Measurements from ENCODE around the gene NUMB.

The NUMB gene

DNA sequence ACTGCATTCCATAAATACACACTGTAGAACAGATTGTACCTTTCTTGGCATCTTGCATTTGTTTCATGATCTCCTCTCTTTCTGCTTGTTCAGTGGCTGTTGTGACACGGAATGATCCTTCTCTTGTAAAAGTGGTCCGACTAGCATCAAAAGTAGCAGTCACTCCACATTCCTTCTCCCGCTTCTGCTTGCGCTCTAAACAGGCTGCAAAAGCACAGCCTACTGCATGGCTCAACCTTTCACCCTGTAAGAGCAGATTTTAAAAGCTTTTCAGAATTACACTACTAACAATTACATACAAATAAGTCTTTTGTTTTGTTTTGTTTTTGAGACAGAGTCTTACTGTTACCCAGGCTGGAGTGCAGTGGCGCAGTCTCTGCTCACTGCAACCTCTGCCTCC lies 171.3 kb downstream of the NUMB start:
- no peaks in the 10 kb centered on the region for H3K9me3 ChIP-seq (ENCODE audit: control insufficient read depth, low read length)
- no peaks in the 10 kb centered on the region for H3K27me3 ChIP-seq (replicated peaks; ENCODE audit: control insufficient read depth, insufficient read depth, low read length, poor library complexity, severe bottlenecking)
- DNase-seq = no peak
- no peak overlapping the region for H3K27ac ChIP-seq (ENCODE audit: insufficient read depth, low read length, poor library complexity, severe bottlenecking)
- H3K4me1 ChIP-seq (ENCODE audit: control insufficient read depth, insufficient read depth, low read length, poor library complexity, severe bottlenecking) = no peaks in the 10 kb centered on the region
- H3K36me3 ChIP-seq (ENCODE audit: control insufficient read depth, insufficient read depth, low read length) = peaks cover 42% of the 10 kb centered on the region
- no peak overlapping the region for H3K4me3 ChIP-seq (ENCODE audit: insufficient read depth, low read depth, low read length, poor library complexity, severe bottlenecking)

DNA sequence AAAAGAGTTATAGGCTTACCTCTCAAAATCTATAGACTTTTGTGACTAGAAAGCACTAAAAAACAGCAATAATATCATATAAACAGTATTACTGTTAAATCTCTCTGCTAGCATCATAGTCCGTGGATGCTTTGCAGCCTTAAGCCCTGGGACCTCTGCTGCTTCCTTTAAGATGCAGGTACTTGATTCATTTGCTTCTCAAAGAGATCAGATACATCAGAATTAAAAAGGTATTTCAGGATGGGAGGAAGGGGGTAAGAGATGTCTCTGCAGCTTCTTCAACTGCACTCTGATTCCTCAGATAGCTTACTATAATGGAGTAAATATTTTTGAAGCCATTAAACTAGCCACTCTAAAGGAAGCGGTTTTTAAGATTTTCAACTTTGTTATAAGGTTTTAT lies 171.7 kb downstream of the NUMB start:
- H3K27me3 ChIP-seq (replicated peaks; ENCODE audit: control insufficient read depth, insufficient read depth, low read length, poor library complexity, severe bottlenecking) = no peaks in the 10 kb centered on the region
- peaks cover 44% of the 10 kb centered on the region for H3K36me3 ChIP-seq (ENCODE audit: control insufficient read depth, insufficient read depth, low read length)

DNA sequence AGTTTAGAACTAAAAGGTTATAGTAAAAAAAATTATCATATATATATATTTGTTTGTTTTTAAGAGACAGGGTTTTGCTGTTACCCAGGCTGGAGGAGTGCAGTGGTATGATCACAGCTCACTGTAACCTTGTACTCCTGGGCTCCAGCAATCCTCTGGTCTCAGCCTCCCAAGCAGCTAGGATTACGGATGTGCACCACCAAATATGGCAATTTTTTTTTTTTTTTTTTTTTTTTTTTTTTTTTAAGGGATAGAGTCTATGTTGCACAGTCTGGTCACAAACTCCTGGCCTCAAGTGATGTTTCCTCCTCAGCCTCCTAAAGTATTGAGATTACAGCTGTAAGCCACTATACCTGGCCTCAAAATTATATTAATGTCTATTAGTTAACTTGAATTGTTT lies 172.4 kb downstream of the NUMB start:
- no peaks in the 10 kb centered on the region for H3K27me3 ChIP-seq (replicated peaks; ENCODE audit: control insufficient read depth, insufficient read depth, low read length, poor library complexity, severe bottlenecking)
- no peaks in the 10 kb centered on the region for H3K9me3 ChIP-seq (ENCODE audit: control insufficient read depth, low read length)
- DNase-seq = no peak
- no peak overlapping the region for H3K27ac ChIP-seq (ENCODE audit: insufficient read depth, low read length, poor library complexity, severe bottlenecking)
- peaks cover 44% of the 10 kb centered on the region for H3K36me3 ChIP-seq (ENCODE audit: control insufficient read depth, insufficient read depth, low read length)
- no peak overlapping the region for H3K4me3 ChIP-seq (ENCODE audit: insufficient read depth, low read depth, low read length, poor library complexity, severe bottlenecking)
- no peaks in the 10 kb centered on the region for H3K4me1 ChIP-seq (ENCODE audit: control insufficient read depth, insufficient read depth, low read length, poor library complexity, severe bottlenecking)

More for the DNA sequence above, 171.7 kb downstream of the NUMB start:
- Histone ChIP-seq H3K4me1 (ENCODE audit: control insufficient read depth, insufficient read depth, low read length, poor library complexity, severe bottlenecking) (no peaks in the 10 kb centered on the region), H3K27ac (ENCODE audit: insufficient read depth, low read length, poor library complexity, severe bottlenecking) (no peak overlapping the region), H3K9me3 (ENCODE audit: control insufficient read depth, low read length) (no peaks in the 10 kb centered on the region), H3K4me3 (ENCODE audit: insufficient read depth, low read depth, low read length, poor library complexity, severe bottlenecking) (no peak overlapping the region)
- DNase-seq = no peak

DNA sequence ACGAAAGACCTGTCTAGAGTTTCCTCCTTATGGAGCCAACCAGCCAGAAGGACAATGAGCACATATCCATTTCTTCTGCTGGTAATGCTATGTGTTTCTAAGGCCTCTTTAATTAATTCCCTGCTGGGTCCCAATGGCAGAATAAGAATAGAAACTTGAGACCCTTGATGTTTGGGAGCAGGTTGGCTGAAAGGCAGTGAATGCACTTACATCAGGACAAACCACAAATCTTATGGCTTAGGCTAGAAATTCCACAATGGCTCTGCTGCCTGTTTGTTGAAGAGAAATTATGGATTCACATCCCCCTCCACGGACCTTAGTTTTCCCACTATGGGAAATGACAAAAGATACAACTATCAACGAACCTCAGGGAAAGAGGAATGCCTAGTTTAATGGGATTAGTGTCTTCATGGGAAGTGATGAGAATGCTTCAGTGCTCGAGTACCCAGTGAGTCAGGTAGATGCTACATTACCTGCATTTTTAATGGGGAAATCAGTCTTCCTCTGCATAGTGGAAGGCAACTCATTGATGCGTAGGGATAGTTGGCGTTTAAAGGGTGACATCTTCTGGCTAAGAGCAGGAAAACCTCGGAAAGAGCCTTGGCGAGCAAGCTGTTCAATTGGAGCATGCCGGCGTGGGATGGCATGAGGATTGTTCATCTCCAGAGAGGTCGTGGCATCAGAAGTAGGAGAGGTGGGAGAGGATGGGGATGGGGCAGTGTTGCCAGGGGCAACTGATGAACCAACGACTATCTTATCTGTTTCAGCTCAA lies 174.6 kb downstream of the NUMB start:
- Histone ChIP-seq H3K27ac (ENCODE audit: insufficient read depth, low read length, poor library complexity, severe bottlenecking) (no peak overlapping the region), H3K4me1 (ENCODE audit: control insufficient read depth, insufficient read depth, low read length, poor library complexity, severe bottlenecking) (no peaks in the 10 kb centered on the region), H3K27me3 (replicated peaks; ENCODE audit: control insufficient read depth, insufficient read depth, low read length, poor library complexity, severe bottlenecking) (no peaks in the 10 kb centered on the region), H3K9me3 (ENCODE audit: control insufficient read depth, low read length) (no peaks in the 10 kb centered on the region), H3K4me3 (ENCODE audit: insufficient read depth, low read depth, low read length, poor library complexity, severe bottlenecking) (no peak overlapping the region), H3K36me3 (ENCODE audit: control insufficient read depth, insufficient read depth, low read length) (peaks cover 51% of the 10 kb centered on the region)
- DNase-seq = no peak

DNA sequence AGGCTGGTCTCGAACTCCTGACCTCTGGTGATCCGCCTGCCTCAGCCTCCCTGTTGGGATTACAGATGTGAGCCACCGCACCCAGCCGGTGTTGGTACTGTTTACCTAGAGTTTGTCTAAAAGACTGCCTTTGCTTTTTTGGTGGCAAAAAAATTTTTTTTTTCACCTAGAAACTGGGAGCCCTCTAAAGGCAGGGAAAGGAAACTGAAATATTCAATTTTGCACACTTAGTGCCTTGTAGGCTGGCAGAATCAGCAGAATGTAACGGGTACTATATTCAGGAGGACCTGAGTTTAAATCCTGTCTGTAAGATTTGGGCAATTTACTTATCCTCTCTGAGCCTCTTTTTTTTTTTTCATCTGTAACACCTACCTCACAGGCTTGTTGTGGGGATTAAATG lies 177.4 kb downstream of the NUMB start:
- Histone ChIP-seq H3K4me1 (ENCODE audit: control insufficient read depth, insufficient read depth, low read length, poor library complexity, severe bottlenecking) (no peaks in the 10 kb centered on the region), H3K36me3 (ENCODE audit: control insufficient read depth, insufficient read depth, low read length) (peaks cover 62% of the 10 kb centered on the region), H3K9me3 (ENCODE audit: control insufficient read depth, low read length) (no peaks in the 10 kb centered on the region), H3K4me3 (ENCODE audit: insufficient read depth, low read depth, low read length, poor library complexity, severe bottlenecking) (no peak overlapping the region), H3K27me3 (replicated peaks; ENCODE audit: control insufficient read depth, insufficient read depth, low read length, poor library complexity, severe bottlenecking) (no peaks in the 10 kb centered on the region), H3K27ac (ENCODE audit: insufficient read depth, low read length, poor library complexity, severe bottlenecking) (no peak overlapping the region)
- no peak for DNase-seq

DNA sequence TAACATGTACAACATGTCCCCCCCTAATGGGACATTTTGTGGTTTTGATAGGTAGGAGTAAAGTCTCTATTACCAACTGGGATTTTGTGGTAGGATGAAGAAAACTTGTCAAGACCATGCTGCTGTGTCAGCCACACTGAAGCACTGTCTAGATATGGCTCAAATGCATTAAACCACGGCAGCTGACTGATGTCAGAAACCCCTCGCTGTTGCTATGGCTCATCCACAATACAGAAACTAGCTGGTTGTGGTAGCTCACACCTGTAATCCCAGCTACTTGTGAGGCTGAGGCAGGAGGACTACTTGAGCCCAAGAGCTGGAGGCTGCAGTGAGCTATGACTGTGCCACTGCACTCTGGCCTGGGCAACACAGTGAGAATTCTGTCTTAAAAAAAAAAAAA lies 181.0 kb downstream of the NUMB start:
- H3K36me3 ChIP-seq (ENCODE audit: control insufficient read depth, insufficient read depth, low read length) = peaks cover 43% of the 10 kb centered on the region
- DNase-seq = no peak

DNA sequence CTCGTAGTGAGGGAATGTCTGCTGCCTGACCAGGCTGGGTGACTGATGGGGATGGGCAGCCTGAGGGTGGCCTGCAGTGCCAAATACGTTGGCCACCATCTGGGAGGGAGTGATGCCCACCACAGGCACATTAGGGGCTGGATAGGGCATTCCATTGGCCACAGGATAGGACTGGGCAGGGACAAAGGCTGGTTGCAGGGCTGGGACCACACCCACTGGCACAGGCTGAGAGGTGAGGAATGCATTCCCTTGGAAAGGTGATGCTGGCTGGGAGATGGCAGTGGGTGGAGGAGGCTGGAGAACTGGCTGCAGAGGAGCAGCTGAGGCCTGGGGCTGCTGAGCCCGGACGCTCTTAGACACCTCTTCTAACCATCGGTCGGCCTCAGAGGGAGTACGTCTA lies 181.5 kb downstream of the NUMB start:
- Histone ChIP-seq H3K4me3 (ENCODE audit: insufficient read depth, low read depth, low read length, poor library complexity, severe bottlenecking) (no peak overlapping the region), H3K9me3 (ENCODE audit: control insufficient read depth, low read length) (no peaks in the 10 kb centered on the region), H3K4me1 (ENCODE audit: control insufficient read depth, insufficient read depth, low read length, poor library complexity, severe bottlenecking) (no peaks in the 10 kb centered on the region), H3K36me3 (ENCODE audit: control insufficient read depth, insufficient read depth, low read length) (peaks cover 38% of the 10 kb centered on the region), H3K27me3 (replicated peaks; ENCODE audit: control insufficient read depth, insufficient read depth, low read length, poor library complexity, severe bottlenecking) (no peaks in the 10 kb centered on the region), H3K27ac (ENCODE audit: insufficient read depth, low read length, poor library complexity, severe bottlenecking) (no peak overlapping the region)
- DNase-seq = no peak

More for the DNA sequence above, 181.0 kb downstream of the NUMB start:
- no peak overlapping the region for H3K4me3 ChIP-seq (ENCODE audit: insufficient read depth, low read depth, low read length, poor library complexity, severe bottlenecking)
- no peak overlapping the region for H3K27ac ChIP-seq (ENCODE audit: insufficient read depth, low read length, poor library complexity, severe bottlenecking)
- H3K27me3 ChIP-seq (replicated peaks; ENCODE audit: control insufficient read depth, insufficient read depth, low read length, poor library complexity, severe bottlenecking) = no peaks in the 10 kb centered on the region
- H3K4me1 ChIP-seq (ENCODE audit: control insufficient read depth, insufficient read depth, low read length, poor library complexity, severe bottlenecking) = no peaks in the 10 kb centered on the region
- no peaks in the 10 kb centered on the region for H3K9me3 ChIP-seq (ENCODE audit: control insufficient read depth, low read length)

DNA sequence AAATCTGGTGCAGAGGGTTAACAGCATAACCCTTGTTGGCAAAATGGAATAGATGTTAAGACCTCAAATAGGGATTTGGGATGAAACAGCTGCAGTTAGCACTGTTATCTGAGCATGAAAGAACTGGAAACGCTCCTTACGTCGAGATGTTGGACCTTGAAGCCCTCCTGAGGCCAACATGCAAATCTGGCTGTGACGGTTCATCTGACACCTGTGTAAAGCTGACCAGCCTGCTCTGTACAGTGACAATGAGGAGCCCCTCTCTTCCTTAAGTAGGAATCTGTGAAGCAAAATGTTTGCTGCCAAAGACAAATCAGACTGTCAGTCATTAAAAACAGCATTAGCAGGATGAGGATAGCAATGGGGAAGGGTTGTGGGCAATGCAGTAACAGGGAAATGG lies 184.5 kb downstream of the NUMB start:
- H3K9me3 ChIP-seq (ENCODE audit: control insufficient read depth, low read length) = no peaks in the 10 kb centered on the region
- H3K4me3 ChIP-seq (ENCODE audit: insufficient read depth, low read depth, low read length, poor library complexity, severe bottlenecking) = no peak overlapping the region
- peaks cover 30% of the 10 kb centered on the region for H3K36me3 ChIP-seq (ENCODE audit: control insufficient read depth, insufficient read depth, low read length)
- no peak overlapping the region for H3K27ac ChIP-seq (ENCODE audit: insufficient read depth, low read length, poor library complexity, severe bottlenecking)
- H3K27me3 ChIP-seq (replicated peaks; ENCODE audit: control insufficient read depth, insufficient read depth, low read length, poor library complexity, severe bottlenecking) = no peaks in the 10 kb centered on the region
- peaks cover 7% of the 10 kb centered on the region for H3K4me1 ChIP-seq (ENCODE audit: control insufficient read depth, insufficient read depth, low read length, poor library complexity, severe bottlenecking)
- DNase-seq = no peak

DNA sequence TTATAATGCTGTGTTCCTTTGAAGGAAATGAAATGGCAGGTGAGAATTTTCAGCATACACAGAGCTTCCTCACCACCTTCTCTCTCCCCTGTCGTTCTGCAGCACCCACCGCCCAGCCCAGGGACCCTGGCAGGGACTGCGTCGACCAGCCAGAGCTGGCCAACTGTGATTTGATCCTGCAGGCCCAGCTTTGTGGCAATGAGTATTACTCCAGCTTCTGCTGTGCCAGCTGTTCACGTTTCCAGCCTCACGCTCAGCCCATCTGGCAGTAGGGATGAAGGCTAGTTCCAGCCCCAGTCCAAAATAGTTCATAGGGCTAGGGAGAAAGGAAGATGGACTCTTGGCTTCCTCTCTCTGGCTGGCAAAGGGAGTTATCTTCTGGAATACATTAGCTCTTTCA lies 186.0 kb downstream of the NUMB start:
- Histone ChIP-seq H3K4me1 (ENCODE audit: control insufficient read depth, insufficient read depth, low read length, poor library complexity, severe bottlenecking) (peaks cover 7% of the 10 kb centered on the region), H3K27ac (ENCODE audit: insufficient read depth, low read length, poor library complexity, severe bottlenecking) (no peak overlapping the region), H3K9me3 (ENCODE audit: control insufficient read depth, low read length) (no peaks in the 10 kb centered on the region), H3K27me3 (replicated peaks; ENCODE audit: control insufficient read depth, insufficient read depth, low read length, poor library complexity, severe bottlenecking) (no peaks in the 10 kb centered on the region), H3K36me3 (ENCODE audit: control insufficient read depth, insufficient read depth, low read length) (peaks cover 27% of the 10 kb centered on the region), H3K4me3 (ENCODE audit: insufficient read depth, low read depth, low read length, poor library complexity, severe bottlenecking) (no peak overlapping the region)
- DNase-seq = no peak

DNA sequence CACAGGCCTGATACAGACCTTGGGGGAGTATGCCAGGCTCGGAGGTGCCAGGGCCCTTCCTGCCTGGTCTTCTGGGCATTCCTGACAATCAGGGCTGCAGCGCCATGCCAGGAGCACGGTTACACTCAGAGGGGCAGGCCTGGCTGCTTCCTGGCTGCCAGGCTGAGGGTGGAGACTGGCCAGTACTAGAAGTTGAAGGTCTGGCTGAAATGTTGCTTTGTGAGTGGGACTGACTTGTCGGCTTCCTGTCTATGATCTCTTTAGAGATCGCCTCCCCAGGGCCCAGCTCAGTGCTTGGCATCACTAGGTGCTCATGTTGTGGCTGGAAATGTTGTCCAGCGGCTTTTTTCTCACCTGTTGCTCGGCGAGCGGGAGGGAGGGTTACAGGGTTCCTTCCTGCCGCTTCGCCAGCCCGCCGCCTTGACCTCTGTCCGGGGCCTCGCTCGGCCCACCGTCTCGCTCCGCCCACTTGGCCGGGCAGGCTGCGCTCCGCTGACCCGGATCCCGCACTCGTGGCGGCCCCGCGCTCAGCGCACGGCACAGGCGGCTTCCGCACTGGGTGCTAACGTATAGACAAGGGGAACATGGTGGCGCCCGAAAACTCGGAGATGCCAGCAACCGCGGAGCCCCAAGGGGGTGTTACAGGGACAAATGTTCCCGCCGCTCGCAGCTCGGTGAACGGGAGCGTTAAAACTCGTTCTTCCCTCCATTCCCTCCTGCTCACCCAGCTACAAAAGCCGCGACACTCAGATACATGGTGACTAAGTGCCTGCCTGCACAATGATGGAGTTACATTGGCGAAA lies 188.4 kb downstream of the NUMB start:
- DNase-seq = no peak
- Histone ChIP-seq H3K4me1 (ENCODE audit: control insufficient read depth, insufficient read depth, low read length, poor library complexity, severe bottlenecking) (peaks cover 7% of the 10 kb centered on the region), H3K9me3 (ENCODE audit: control insufficient read depth, low read length) (no peaks in the 10 kb centered on the region), H3K4me3 (ENCODE audit: insufficient read depth, low read depth, low read length, poor library complexity, severe bottlenecking) (peak overlapping the region; percentile 23), H3K36me3 (ENCODE audit: control insufficient read depth, insufficient read depth, low read length) (peaks cover 4% of the 10 kb centered on the region), H3K27me3 (replicated peaks; ENCODE audit: control insufficient read depth, insufficient read depth, low read length, poor library complexity, severe bottlenecking) (no peaks in the 10 kb centered on the region), H3K27ac (ENCODE audit: insufficient read depth, low read length, poor library complexity, severe bottlenecking) (no peak overlapping the region)

Measured in effector memory CD4-positive, alpha-beta T cell (primary cell).